WTC11 (cell line): ENCODE measurements around the gene LRRC17. TPM values are rescaled to one million over a fixed set of nuclear protein-coding genes. Genes with fewer than 3 reads are reported as not detected.

Experiments
- ATAC-seq: fragments of 200-7000 bp; cut with Tn5 transposase; 2 replicates; pipeline ENCODE4 v1.10.0; 2021; ENCODE audit warnings: mild to moderate bottlenecking, moderate library complexity
- CTCF ChIA-PET: fragments of 300-600 bp; sonication (Branson Sonifier 250); formaldehyde crosslinking; loops from one replicate; lab custom pipeline; 2021; ENCODE audit warnings: antibody characterized with exemption; lab: Charles Lee
- POLR2A ChIA-PET: fragments of 350-600 bp; sonication (Branson Sonifier 250); formaldehyde crosslinking; loops from one replicate; lab custom pipeline; 2021; ENCODE audit warnings: antibody characterized with exemption; lab: Charles Lee
- DNase-seq: peaks from one replicate; pipeline ENCODE4 v3.0.0; 2021; ENCODE audit warnings: low spot score
- H3K27ac Mint-ChIP-seq: 2 replicates; pipeline ENCODE4 v1.8.0; 2021; ENCODE audit warnings: mixed read lengths
- H3K27me3 Mint-ChIP-seq: 2 replicates; pipeline ENCODE4 v1.8.0; 2021; ENCODE audit warnings: low read depth, mild to moderate bottlenecking, moderate library complexity, mixed read lengths
- H3K36me3 Mint-ChIP-seq: 2 replicates; pipeline ENCODE4 v1.8.0; 2021; ENCODE audit warnings: mixed read lengths
- H3K4me1 Mint-ChIP-seq: 2 replicates; pipeline ENCODE4 v1.8.0; 2022; ENCODE audit warnings: mixed read lengths
- H3K4me3 Mint-ChIP-seq: 2 replicates; pipeline ENCODE4 v1.8.0; 2021; ENCODE audit warnings: mild to moderate bottlenecking, moderate library complexity, mixed read lengths
- H3K9me3 Mint-ChIP-seq: 2 replicates; pipeline ENCODE4 v1.8.0; 2021; ENCODE audit warnings: mixed read lengths
- AR ChIP-seq: fragments of 250-450 bp; sonication (Bioruptor Pico); IDR thresholded peaks from 2 replicates; pipeline ENCODE4 v1.9.0; 2021; ENCODE audit warnings: mild to moderate bottlenecking
- ATF3 ChIP-seq: sonication (generic); formaldehyde crosslinking; conservative IDR thresholded peaks from 2 replicates; pipeline ENCODE4 v1.8.1; 2022; ENCODE audit warnings: mild to moderate bottlenecking, missing genetic modification reagents
- JUN ChIP-seq: sonication (generic); formaldehyde crosslinking; IDR thresholded peaks from 2 replicates; pipeline ENCODE4 v1.8.0; 2023; ENCODE audit warnings: mild to moderate bottlenecking, missing genetic modification reagents
- MAX ChIP-seq: sonication (generic); formaldehyde crosslinking; IDR thresholded peaks from 2 replicates; pipeline ENCODE4 v1.8.0; 2022; ENCODE audit warnings: mild to moderate bottlenecking, missing genetic modification reagents
- NFYB ChIP-seq: sonication (generic); formaldehyde crosslinking; conservative IDR thresholded peaks from 2 replicates; pipeline ENCODE4 v1.8.0; 2022; ENCODE audit warnings: low read depth, missing genetic modification reagents
- NR3C1 ChIP-seq: sonication (generic); formaldehyde crosslinking; conservative IDR thresholded peaks from 2 replicates; pipeline ENCODE4 v1.8.1; 2023; ENCODE audit warnings: low read depth, mild to moderate bottlenecking, missing genetic modification reagents
- OVOL2 ChIP-seq: fragments of 250-450 bp; sonication (Bioruptor Pico); IDR thresholded peaks from 2 replicates; pipeline ENCODE4 v1.9.0; 2021; ENCODE audit warnings: mild to moderate bottlenecking, borderline replicate concordance
- SP1 ChIP-seq: sonication (generic); formaldehyde crosslinking; conservative IDR thresholded peaks from 2 replicates; pipeline ENCODE4 v1.8.1; 2022; ENCODE audit warnings: missing genetic modification reagents
- TEAD1 ChIP-seq: sonication (generic); formaldehyde crosslinking; IDR thresholded peaks from 2 replicates; pipeline ENCODE4 v1.8.0; 2022; ENCODE audit warnings: mild to moderate bottlenecking, missing genetic modification reagents
- ZNF121 ChIP-seq: sonication (generic); formaldehyde crosslinking; IDR thresholded peaks from 2 replicates; pipeline ENCODE4 v1.8.0; 2023; ENCODE audit warnings: missing genetic modification reagents
- total RNA-seq: library from RNA; stranded (reverse); gene quantifications from 3 replicates; pipeline ENCODE4 v1.2.3, GENCODE V29; 2021
- TF ChIP-seq, protein P1 (sequence below): sonication (generic); formaldehyde crosslinking; IDR thresholded peaks from 2 replicates; pipeline ENCODE4 v1.8.0; 2023; ENCODE audit warnings: missing genetic modification reagents
- TF ChIP-seq, protein P2 (sequence below): sonication (generic); formaldehyde crosslinking; IDR thresholded peaks from 2 replicates; pipeline ENCODE4 v1.8.1; 2023; ENCODE audit warnings: mild to moderate bottlenecking, missing genetic modification reagents
- TF ChIP-seq, protein P3 (sequence below): sonication (generic); formaldehyde crosslinking; IDR thresholded peaks from 2 replicates; pipeline ENCODE4 v1.8.0; 2022; ENCODE audit warnings: mild to moderate bottlenecking, missing genetic modification reagents

Gene LRRC17
- total RNA-seq, 1 experiment from 2014 or later, result 1.6 TPM

DNA sequence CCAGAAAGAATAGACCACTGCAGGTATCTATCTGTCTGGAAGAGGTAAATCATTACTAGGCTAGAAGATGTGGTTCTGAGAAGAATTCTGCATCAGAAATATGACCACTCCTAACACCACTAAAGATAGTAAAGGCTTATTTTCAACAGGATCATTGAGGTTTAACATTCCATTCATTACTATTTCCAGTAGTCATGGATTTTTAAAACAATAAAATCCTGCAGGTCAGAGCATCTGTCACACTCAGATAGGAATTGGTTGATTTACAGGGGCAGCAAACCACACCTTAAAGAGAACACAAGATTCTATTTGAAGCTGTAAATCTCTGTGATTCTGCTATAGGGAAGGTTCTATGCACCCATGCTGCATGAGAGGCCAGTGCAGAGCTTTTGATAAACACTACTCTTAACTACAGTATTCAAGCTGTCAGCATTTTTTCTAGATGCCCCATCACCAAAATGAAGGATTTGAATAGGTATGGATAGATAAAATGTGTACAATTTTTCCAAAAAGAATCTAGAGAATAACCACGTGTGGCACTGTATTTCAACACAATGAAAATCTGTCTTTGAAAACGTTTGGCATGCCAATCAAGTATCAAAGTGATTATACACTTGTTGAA, 14.6 kb downstream of the LRRC17 start:
- DNase-seq (no peak), ATAC-seq (no peak)
- H3K27me3 Mint-ChIP-seq, result no peaks in the 10 kb centered on the region
- H3K9me3 Mint-ChIP-seq, result no peaks in the 10 kb centered on the region
- H3K4me3 Mint-ChIP-seq, result no peak overlapping the region
- H3K36me3 Mint-ChIP-seq, result no peaks in the 10 kb centered on the region
- TF ChIP-seq, protein P1, sequence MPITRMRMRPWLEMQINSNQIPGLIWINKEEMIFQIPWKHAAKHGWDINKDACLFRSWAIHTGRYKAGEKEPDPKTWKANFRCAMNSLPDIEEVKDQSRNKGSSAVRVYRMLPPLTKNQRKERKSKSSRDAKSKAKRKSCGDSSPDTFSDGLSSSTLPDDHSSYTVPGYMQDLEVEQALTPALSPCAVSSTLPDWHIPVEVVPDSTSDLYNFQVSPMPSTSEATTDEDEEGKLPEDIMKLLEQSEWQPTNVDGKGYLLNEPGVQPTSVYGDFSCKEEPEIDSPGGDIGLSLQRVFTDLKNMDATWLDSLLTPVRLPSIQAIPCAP, result no peak
- TF ChIP-seq AR (CRISPR knock-in tag), result no peak
- TF ChIP-seq, protein P2, sequence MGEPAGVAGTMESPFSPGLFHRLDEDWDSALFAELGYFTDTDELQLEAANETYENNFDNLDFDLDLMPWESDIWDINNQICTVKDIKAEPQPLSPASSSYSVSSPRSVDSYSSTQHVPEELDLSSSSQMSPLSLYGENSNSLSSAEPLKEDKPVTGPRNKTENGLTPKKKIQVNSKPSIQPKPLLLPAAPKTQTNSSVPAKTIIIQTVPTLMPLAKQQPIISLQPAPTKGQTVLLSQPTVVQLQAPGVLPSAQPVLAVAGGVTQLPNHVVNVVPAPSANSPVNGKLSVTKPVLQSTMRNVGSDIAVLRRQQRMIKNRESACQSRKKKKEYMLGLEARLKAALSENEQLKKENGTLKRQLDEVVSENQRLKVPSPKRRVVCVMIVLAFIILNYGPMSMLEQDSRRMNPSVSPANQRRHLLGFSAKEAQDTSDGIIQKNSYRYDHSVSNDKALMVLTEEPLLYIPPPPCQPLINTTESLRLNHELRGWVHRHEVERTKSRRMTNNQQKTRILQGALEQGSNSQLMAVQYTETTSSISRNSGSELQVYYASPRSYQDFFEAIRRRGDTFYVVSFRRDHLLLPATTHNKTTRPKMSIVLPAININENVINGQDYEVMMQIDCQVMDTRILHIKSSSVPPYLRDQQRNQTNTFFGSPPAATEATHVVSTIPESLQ, result no peak
- CTCF ChIA-PET, result interaction anchor here (0.6 to 0.8 kb wide), 2 partner anchors 10 to 134 kb away, joined by 3 to 5 read pairs; no protein-coding TSS in a partner anchor
- POLR2A ChIA-PET, result interaction anchor here (2.2 kb wide), 1 partner anchor 147 kb away, joined by 8 read pairs; the partner anchor contains the start of genes ARMC10 and FBXL13
- H3K27ac Mint-ChIP-seq, result no peak overlapping the region
- H3K4me1 Mint-ChIP-seq, result peaks cover 25% of the 10 kb centered on the region

GRCh38 chr7:102931757-102932156, 19.0 kb downstream of the LRRC17 start:
- H3K4me3 Mint-ChIP-seq, result no peak overlapping the region
- H3K9me3 Mint-ChIP-seq, result no peaks in the 10 kb centered on the region
- no peak for TF ChIP-seq OVOL2 (CRISPR knock-in tag)
- TF ChIP-seq, protein P3, sequence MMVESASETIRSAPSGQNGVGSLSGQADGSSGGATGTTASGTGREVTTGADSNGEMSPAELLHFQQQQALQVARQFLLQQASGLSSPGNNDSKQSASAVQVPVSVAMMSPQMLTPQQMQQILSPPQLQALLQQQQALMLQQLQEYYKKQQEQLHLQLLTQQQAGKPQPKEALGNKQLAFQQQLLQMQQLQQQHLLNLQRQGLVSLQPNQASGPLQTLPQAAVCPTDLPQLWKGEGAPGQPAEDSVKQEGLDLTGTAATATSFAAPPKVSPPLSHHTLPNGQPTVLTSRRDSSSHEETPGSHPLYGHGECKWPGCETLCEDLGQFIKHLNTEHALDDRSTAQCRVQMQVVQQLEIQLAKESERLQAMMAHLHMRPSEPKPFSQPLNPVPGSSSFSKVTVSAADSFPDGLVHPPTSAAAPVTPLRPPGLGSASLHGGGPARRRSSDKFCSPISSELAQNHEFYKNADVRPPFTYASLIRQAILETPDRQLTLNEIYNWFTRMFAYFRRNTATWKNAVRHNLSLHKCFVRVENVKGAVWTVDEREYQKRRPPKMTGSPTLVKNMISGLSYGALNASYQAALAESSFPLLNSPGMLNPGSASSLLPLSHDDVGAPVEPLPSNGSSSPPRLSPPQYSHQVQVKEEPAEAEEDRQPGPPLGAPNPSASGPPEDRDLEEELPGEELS, result no peak
- no peaks in the 10 kb centered on the region for H3K27me3 Mint-ChIP-seq
- H3K36me3 Mint-ChIP-seq, result no peaks in the 10 kb centered on the region
- POLR2A ChIA-PET, result no interaction called here
- no peak overlapping the region for H3K27ac Mint-ChIP-seq
- DNase-seq (no peak), ATAC-seq (no peak)
- H3K4me1 Mint-ChIP-seq, result peaks cover 54% of the 10 kb centered on the region
- CTCF ChIA-PET, result no interaction called here

GRCh38 chr7:102933763-102934162, 21.0 kb downstream of the LRRC17 start:
- peak; percentile 85 for ATAC-seq
- DNase-seq, result peak; percentile 63
- CTCF ChIA-PET, result interaction anchor here (1.0 to 1.2 kb wide), 2 partner anchors 18 to 129 kb away, joined by 3 to 4 read pairs; no protein-coding TSS in a partner anchor
- Mint-ChIP-seq H3K4me3 (peak overlapping the region; percentile 50), H3K4me1 (peaks cover 55% of the 10 kb centered on the region), H3K27ac (peak overlapping the region; percentile 97), H3K9me3 (no peaks in the 10 kb centered on the region), H3K36me3 (no peaks in the 10 kb centered on the region), H3K27me3 (no peaks in the 10 kb centered on the region)
- POLR2A ChIA-PET, result no interaction called here
- TF ChIP-seq JUN (CRISPR knock-in tag) (no peak), MAX (CRISPR knock-in tag) (peak; percentile 41; the same call in 1 of the 2 replicates), TEAD1 (CRISPR knock-in tag) (peak; percentile 57; the same call in 1 of the 2 replicates), NR3C1 (CRISPR knock-in tag) (no peak), ZNF121 (CRISPR knock-in tag) (no peak), NFYB (CRISPR knock-in tag) (no peak), SP1 (no peak), ATF3 (CRISPR knock-in tag) (no peak)
